Fibroblast of lung (primary cell): ENCODE data around the gene HSPG2. TPM values are rescaled to one million over a fixed set of nuclear protein-coding genes. Genes with fewer than 3 reads are reported as not detected.

Experiments
- DNase-seq, 2 donors: peaks; one replicate each; pipeline versions ENCODE4 v3.0.0 to v3.0.0-alpha.2; 2010; ENCODE audit warnings: low read depth in 2 of 2
- H2AFZ ChIP-seq: 2 replicates; pipeline ENCODE4 v1.5.1; 2012; ENCODE audit warnings: low read length, control low read depth, inconsistent platforms
- H3K27ac ChIP-seq: 2 replicates; pipeline ENCODE4 v1.5.1; 2011; ENCODE audit warnings: low read length, control low read depth; ENCODE audit not compliant: insufficient read depth
- H3K27me3 ChIP-seq: 2 replicates; pipeline ENCODE4 v1.5.1; 2011; ENCODE audit warnings: mild to moderate bottlenecking, low read length; ENCODE audit not compliant: control insufficient read depth, insufficient read depth
- H3K36me3 ChIP-seq: 2 replicates; pipeline ENCODE4 v1.5.1; 2011; ENCODE audit warnings: low read length; ENCODE audit not compliant: control insufficient read depth, insufficient read depth
- H3K4me1 ChIP-seq: 2 replicates; pipeline ENCODE4 v1.5.1; 2011; ENCODE audit warnings: low read length; ENCODE audit not compliant: control insufficient read depth, insufficient read depth; ENCODE audit errors: extremely low read depth
- H3K4me2 ChIP-seq: 2 replicates; pipeline ENCODE4 v1.5.1; 2011; ENCODE audit warnings: low read length, control low read depth; ENCODE audit not compliant: insufficient read depth; ENCODE audit errors: extremely low read depth
- H3K4me3 ChIP-seq, 4 experiments: fragments of 200-600 bp in 1 of 4; sonication (generic) in 1 of 4; replicated peaks in 1 of 4; 2 replicates each; pipeline ENCODE4 v1.5.1; 2011 to 2016; ENCODE audit warnings: low read length in 4 of 4, low read depth in 3 of 4, mild to moderate bottlenecking in 3 of 4, control low read depth in 2 of 4, inconsistent platforms in 1 of 4, mixed read lengths in 1 of 4; ENCODE audit not compliant: insufficient read depth in 1 of 4; ENCODE audit errors: control extremely low read depth in 1 of 4
- H3K79me2 ChIP-seq: 2 replicates; pipeline ENCODE4 v1.5.1; 2012; ENCODE audit warnings: mild to moderate bottlenecking, low read length, inconsistent platforms; ENCODE audit not compliant: control insufficient read depth, insufficient read depth
- H3K9ac ChIP-seq: 2 replicates; pipeline ENCODE4 v1.5.1; 2011; ENCODE audit warnings: mild to moderate bottlenecking, low read length, control low read depth; ENCODE audit not compliant: insufficient read depth
- H3K9me3 ChIP-seq: 2 replicates; pipeline ENCODE4 v1.5.1; 2012; ENCODE audit warnings: low read depth, low read length; ENCODE audit not compliant: control insufficient read depth, insufficient read depth
- H4K20me1 ChIP-seq: 2 replicates; pipeline ENCODE4 v1.5.1; 2011; ENCODE audit warnings: low read length; ENCODE audit not compliant: control insufficient read depth, insufficient read depth; ENCODE audit errors: extremely low read depth
- EZH2 ChIP-seq: IDR thresholded peaks from 2 replicates; pipeline ENCODE4 v1.5.1; 2012; ENCODE audit warnings: low read length, control low read depth, mild to moderate bottlenecking; ENCODE audit errors: missing control alignments
- polyA plus RNA-seq, 2 donors: library from polyadenylated mRNA; depleted of rRNA in 1 of 2; stranded (reverse) in 1 of 2; unstranded in 1 of 2; fragments of >200 nt; gene quantifications; 2 replicates each; pipeline ENCODE4 v1.2.1, GENCODE V29; 2011 to 2012; ENCODE audit warnings: missing spikeins in 1 of 2
- total RNA-seq: library from RNA; depleted of rRNA; stranded (reverse); fragments of >200 nt; gene quantifications from 2 replicates; pipeline ENCODE4 v1.2.1, GENCODE V29; 2014
- TF ChIP-seq, protein P1 (sequence below), 2 donors: IDR thresholded peaks in 1 of 2; conservative IDR thresholded peaks in 1 of 2; 1 replicate in 1 of 2; 2 replicates in 1 of 2; pipeline ENCODE4 v1.5.1; 2011 to 2012; ENCODE audit warnings: low read length in 2 of 2, control low read depth in 1 of 2, inconsistent platforms in 1 of 2, low read depth in 1 of 2, mild to moderate bottlenecking in 1 of 2

Gene HSPG2
- total and polyA plus RNA-seq, 2 donors (not counting 1 experiment from before 2014, with no cell fraction given): 40.7 to 88.4 TPM

GRCh38 chr1:21837476-21837875 lies 99.6 kb downstream of the HSPG2 start:
- TF ChIP-seq, protein P1, sequence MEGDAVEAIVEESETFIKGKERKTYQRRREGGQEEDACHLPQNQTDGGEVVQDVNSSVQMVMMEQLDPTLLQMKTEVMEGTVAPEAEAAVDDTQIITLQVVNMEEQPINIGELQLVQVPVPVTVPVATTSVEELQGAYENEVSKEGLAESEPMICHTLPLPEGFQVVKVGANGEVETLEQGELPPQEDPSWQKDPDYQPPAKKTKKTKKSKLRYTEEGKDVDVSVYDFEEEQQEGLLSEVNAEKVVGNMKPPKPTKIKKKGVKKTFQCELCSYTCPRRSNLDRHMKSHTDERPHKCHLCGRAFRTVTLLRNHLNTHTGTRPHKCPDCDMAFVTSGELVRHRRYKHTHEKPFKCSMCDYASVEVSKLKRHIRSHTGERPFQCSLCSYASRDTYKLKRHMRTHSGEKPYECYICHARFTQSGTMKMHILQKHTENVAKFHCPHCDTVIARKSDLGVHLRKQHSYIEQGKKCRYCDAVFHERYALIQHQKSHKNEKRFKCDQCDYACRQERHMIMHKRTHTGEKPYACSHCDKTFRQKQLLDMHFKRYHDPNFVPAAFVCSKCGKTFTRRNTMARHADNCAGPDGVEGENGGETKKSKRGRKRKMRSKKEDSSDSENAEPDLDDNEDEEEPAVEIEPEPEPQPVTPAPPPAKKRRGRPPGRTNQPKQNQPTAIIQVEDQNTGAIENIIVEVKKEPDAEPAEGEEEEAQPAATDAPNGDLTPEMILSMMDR (conservative IDR thresholded peaks at IDR 0.05 in 1 of 2, IDR thresholded peaks at IDR 0.05 in 1 of 2; ENCODE audit: low read depth in 1 of 2, low read length in 2 of 2): no peak
- TF ChIP-seq EZH2: no peak
- Histone ChIP-seq H3K9me3 (no peaks in the 10 kb centered on the region), H4K20me1 (no peaks in the 10 kb centered on the region), H3K36me3 (peaks cover 58% of the 10 kb centered on the region), H3K9ac (no peak overlapping the region), H3K27ac (no peak overlapping the region), H3K4me1 (no peaks in the 10 kb centered on the region), H3K4me3 (no peak overlapping the region), H3K4me2 (no peak overlapping the region), H3K27me3 (no peaks in the 10 kb centered on the region), H3K79me2 (no peaks in the 10 kb centered on the region), H2AFZ (no peak overlapping the region)
- DNase-seq: no peak

DNA sequence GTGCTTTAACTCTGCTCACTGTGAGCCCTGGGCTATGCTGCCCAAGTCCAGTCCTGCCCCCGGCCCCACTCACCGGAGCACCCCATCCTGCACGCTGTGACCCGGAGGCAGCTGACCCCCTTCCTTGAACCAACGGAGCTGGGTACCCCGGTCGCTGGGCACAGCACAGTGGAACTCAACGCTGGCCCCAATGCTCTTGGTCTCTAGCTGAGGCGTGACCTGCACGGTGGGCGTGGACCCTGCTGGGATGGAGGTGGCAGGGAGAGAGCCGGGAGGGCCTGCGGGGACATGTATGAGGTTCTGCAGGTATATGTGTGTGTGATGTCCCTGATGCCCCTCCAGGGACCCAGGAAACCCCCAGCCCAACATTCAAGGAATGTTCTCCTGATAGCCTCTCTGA lies 100.4 kb downstream of the HSPG2 start:
- no peak overlapping the region for H3K27ac ChIP-seq
- DNase-seq: no peak
- H2AFZ ChIP-seq: no peak overlapping the region
- H3K4me2 ChIP-seq: no peak overlapping the region
- peaks cover 52% of the 10 kb centered on the region for H3K36me3 ChIP-seq
- H4K20me1 ChIP-seq: no peaks in the 10 kb centered on the region
- H3K27me3 ChIP-seq: no peaks in the 10 kb centered on the region
- H3K79me2 ChIP-seq: no peaks in the 10 kb centered on the region
- TF ChIP-seq, protein P1 (conservative IDR thresholded peaks at IDR 0.05 in 1 of 2, IDR thresholded peaks at IDR 0.05 in 1 of 2; ENCODE audit: low read depth in 1 of 2, low read length in 2 of 2): no peak
- no peak for TF ChIP-seq EZH2
- H3K9ac ChIP-seq: no peak overlapping the region
- no peak overlapping the region for H3K4me3 ChIP-seq
- no peaks in the 10 kb centered on the region for H3K4me1 ChIP-seq
- H3K9me3 ChIP-seq: no peaks in the 10 kb centered on the region

DNA sequence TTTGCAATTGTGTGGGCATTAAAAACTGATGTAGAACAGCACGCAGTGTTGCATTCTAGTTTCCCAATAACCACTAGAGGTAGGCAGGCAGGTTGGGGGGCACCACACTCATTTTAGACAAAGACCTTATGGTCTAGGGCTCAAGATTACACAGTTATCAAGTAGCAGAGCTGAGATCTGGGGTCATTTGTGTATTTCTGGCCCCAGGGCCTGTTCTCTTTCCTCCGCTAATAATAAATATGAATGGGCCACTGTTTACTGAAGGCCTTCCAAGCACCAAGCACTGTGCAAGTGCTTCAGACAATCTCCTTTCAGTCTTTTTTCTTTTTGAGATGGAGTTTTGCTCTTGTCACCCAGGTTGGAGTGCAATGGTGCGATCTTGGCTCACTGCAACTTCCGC lies 101.1 kb downstream of the HSPG2 start:
- H3K27me3 ChIP-seq: no peaks in the 10 kb centered on the region
- H3K4me3 ChIP-seq: no peak overlapping the region
- no peak overlapping the region for H3K9ac ChIP-seq
- no peaks in the 10 kb centered on the region for H3K4me1 ChIP-seq
- H3K9me3 ChIP-seq: no peaks in the 10 kb centered on the region
- no peaks in the 10 kb centered on the region for H4K20me1 ChIP-seq
- TF ChIP-seq, protein P1 (conservative IDR thresholded peaks at IDR 0.05 in 1 of 2, IDR thresholded peaks at IDR 0.05 in 1 of 2; ENCODE audit: low read depth in 1 of 2, low read length in 2 of 2): no peak
- no peak for TF ChIP-seq EZH2
- no peak overlapping the region for H3K4me2 ChIP-seq
- DNase-seq: no peak
- H3K79me2 ChIP-seq: no peaks in the 10 kb centered on the region
- no peak overlapping the region for H2AFZ ChIP-seq
- peaks cover 47% of the 10 kb centered on the region for H3K36me3 ChIP-seq
- H3K27ac ChIP-seq: no peak overlapping the region
